Loucy (cell line): ENCODE measurements around the gene SLC1A1.

Experiments used
- H2AFZ ChIP-seq: fragments of 200-600 bp; sonication (generic); 2 replicates; pipeline ENCODE4 v1.6.0; 2016; ENCODE audit warnings: antibody characterized with exemption, mild to moderate bottlenecking, low read length, moderate library complexity
- H3F3A ChIP-seq: fragments of 200-600 bp; 2 replicates; pipeline ENCODE4 v1.6.0; 2016; ENCODE audit warnings: antibody characterized with exemption, low read depth, mild to moderate bottlenecking
- H3K27me3 ChIP-seq: fragments of 200-600 bp; sonication (generic); 2 replicates; pipeline ENCODE4 v1.6.1; 2014; ENCODE audit warnings: low read length, mild to moderate bottlenecking; ENCODE audit not compliant: insufficient read depth, poor library complexity, severe bottlenecking
- H3K36me3 ChIP-seq: fragments of 200-600 bp; sonication (generic); 2 replicates; pipeline ENCODE4 v1.6.1; 2016; ENCODE audit warnings: low read length; ENCODE audit not compliant: insufficient read depth
- H3K4me1 ChIP-seq: fragments of 200-600 bp; sonication (generic); 2 replicates; pipeline ENCODE4 v1.5.1; 2014; ENCODE audit warnings: low read length, mild to moderate bottlenecking; ENCODE audit not compliant: insufficient read depth, poor library complexity, severe bottlenecking
- H3K4me2 ChIP-seq: fragments of 200-600 bp; sonication (generic); 2 replicates; pipeline ENCODE4 v1.6.0; 2014; ENCODE audit warnings: antibody characterized with exemption, low read length, low read depth, mild to moderate bottlenecking; ENCODE audit not compliant: poor library complexity, severe bottlenecking
- H3K4me3 ChIP-seq: fragments of 200-600 bp; sonication (generic); 2 replicates; pipeline ENCODE4 v1.5.1; 2014; ENCODE audit warnings: low read length, mild to moderate bottlenecking, mixed read lengths; ENCODE audit not compliant: poor library complexity, severe bottlenecking
- H3K79me2 ChIP-seq: fragments of 200-600 bp; sonication (generic); 2 replicates; pipeline ENCODE4 v1.6.1; 2014; ENCODE audit warnings: low read length; ENCODE audit not compliant: insufficient read depth
- H3K9ac ChIP-seq: fragments of 200-600 bp; sonication (generic); 2 replicates; pipeline ENCODE4 v1.6.0; 2014; ENCODE audit warnings: mild to moderate bottlenecking, low read depth, low read length, moderate library complexity; ENCODE audit not compliant: poor library complexity, severe bottlenecking
- H3K9me2 ChIP-seq: fragments of 200-600 bp; sonication (generic); replicated peaks from 2 replicates; pipeline ENCODE4 v1.6.1; 2016; ENCODE audit warnings: low read depth, low read length, mixed read lengths
- H3K9me3 ChIP-seq: fragments of 200-600 bp; sonication (generic); 2 replicates; pipeline ENCODE4 v1.6.1; 2014; ENCODE audit warnings: mild to moderate bottlenecking, antibody characterized with exemption, low read length, low read depth; ENCODE audit not compliant: insufficient read depth
- H4K20me1 ChIP-seq: fragments of 200-600 bp; sonication (generic); 2 replicates; pipeline ENCODE4 v1.6.0; 2014; ENCODE audit warnings: antibody characterized with exemption, low read length, mild to moderate bottlenecking; ENCODE audit not compliant: insufficient read depth, poor library complexity, severe bottlenecking
- CTCF ChIP-seq: fragments of 200-600 bp; sonication (generic); conservative IDR thresholded peaks from 2 replicates; pipeline ENCODE4 v1.5.1; 2014; ENCODE audit warnings: mild to moderate bottlenecking, antibody characterized with exemption, low read length
- EZH2phosphoT487 ChIP-seq: fragments of 200-600 bp; IDR thresholded peaks from 2 replicates; pipeline ENCODE4 v1.6.1; 2018; ENCODE audit warnings: antibody characterized with exemption, mild to moderate bottlenecking, moderate library complexity, borderline replicate concordance

Gene SLC1A1

GRCh38 chr9:4489919-4490704 is at the start of gene SLC1A1:
Gene SLC1A1 (plus strand): TSS chr9:4490468. CDS start chr9:4490680, 212 bp downstream.
- Histone ChIP-seq H3K36me3 (no peaks in the 10 kb centered on the region), H3K9me3 (no peaks in the 10 kb centered on the region), H3K4me2 (no peak within 1 kb of the TSS), H3K79me2 (no peaks in the 10 kb centered on the region), H4K20me1 (no peaks in the 10 kb centered on the region), H3K9me2 (no peaks in the 10 kb centered on the region), H2AFZ (no peak within 1 kb of the TSS), H3F3A (no peaks in the 10 kb centered on the region), H3K9ac (no peak within 1 kb of the TSS), H3K4me3 (no peak within 1 kb of the TSS), H3K27me3 (no peaks in the 10 kb centered on the region), H3K4me1 (no peaks in the 10 kb centered on the region)
- TF ChIP-seq EZH2phosphoT487: no peak
- no peak for TF ChIP-seq CTCF

DNA sequence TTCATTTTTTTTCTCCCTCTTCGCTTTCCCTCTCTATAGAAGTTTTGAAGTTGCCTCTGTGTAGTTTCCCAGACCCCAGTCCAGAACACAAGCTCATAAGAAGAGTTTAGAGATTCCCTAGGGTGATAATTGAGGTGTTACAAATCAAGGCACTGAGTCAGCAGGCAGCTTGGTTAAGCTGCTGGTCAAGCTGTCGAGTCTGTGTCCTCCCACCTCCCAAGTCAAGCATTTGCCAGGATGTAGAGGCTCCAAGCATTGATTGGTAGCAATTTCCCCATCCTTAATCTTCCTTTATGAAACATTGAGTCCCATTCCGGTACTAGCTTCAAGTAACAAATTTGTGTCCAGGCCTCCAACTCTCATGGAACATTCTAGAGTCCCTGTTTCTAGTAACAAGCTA is 47.5 kb upstream of the SLC1A1 start:
- Histone ChIP-seq H3K9me2 (no peaks in the 10 kb centered on the region), H3K9ac (no peak overlapping the region), H4K20me1 (no peaks in the 10 kb centered on the region), H3F3A (no peaks in the 10 kb centered on the region), H3K4me1 (no peaks in the 10 kb centered on the region), H3K79me2 (no peaks in the 10 kb centered on the region), H3K4me2 (no peak overlapping the region), H3K9me3 (no peaks in the 10 kb centered on the region), H3K4me3 (no peak overlapping the region), H2AFZ (no peak overlapping the region), H3K27me3 (peaks cover 7% of the 10 kb centered on the region), H3K36me3 (no peaks in the 10 kb centered on the region)
- TF ChIP-seq CTCF (no peak), EZH2phosphoT487 (no peak)

DNA sequence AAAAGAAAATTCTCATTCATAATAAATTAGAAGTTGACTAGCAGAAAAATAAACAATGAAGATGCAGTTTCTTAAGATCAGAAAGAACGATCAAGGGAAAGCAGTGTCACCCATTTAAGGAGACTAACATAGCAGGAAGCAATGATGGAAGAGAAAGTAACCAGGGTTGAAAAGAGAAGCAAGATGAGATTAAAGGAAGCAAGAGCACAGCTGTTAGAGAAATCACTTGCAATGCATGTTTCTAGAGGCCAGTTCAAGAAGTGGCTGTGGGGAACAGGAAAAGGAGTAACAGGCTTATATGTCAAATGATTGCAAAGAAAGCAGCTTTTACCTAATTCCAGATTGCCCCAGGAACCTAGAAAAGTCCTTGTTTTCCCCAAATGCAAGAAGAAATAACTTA is 46.8 kb upstream of the SLC1A1 start:
- Histone ChIP-seq H3K36me3 (no peaks in the 10 kb centered on the region), H4K20me1 (no peaks in the 10 kb centered on the region), H3K79me2 (no peaks in the 10 kb centered on the region), H2AFZ (no peak overlapping the region), H3K9me3 (no peaks in the 10 kb centered on the region), H3F3A (no peaks in the 10 kb centered on the region), H3K4me2 (no peak overlapping the region), H3K9me2 (no peaks in the 10 kb centered on the region), H3K9ac (no peak overlapping the region), H3K4me3 (no peak overlapping the region), H3K27me3 (peaks cover 5% of the 10 kb centered on the region), H3K4me1 (no peaks in the 10 kb centered on the region)
- TF ChIP-seq CTCF: no peak
- no peak for TF ChIP-seq EZH2phosphoT487
